Renal cortex interstitium (tissue), 11 donors: ENCODE data around the gene ZIC5. TPM values are rescaled to one million over a fixed set of nuclear protein-coding genes. Genes with fewer than 3 reads are reported as not detected.
"Not testable (repeated sequence)": the region's sequence is repeated elsewhere in the genome, so short reads cannot be mapped to it uniquely, and the experiment has no call there.

ENCODE experiments used
- DNase-seq, 11 donors: peaks; one replicate each; pipeline ENCODE4 v3.0.0-alpha.2; 2013; ENCODE audit warnings: low read depth in 9 of 11, low spot score in 4 of 11; ENCODE audit errors: extremely low read depth in 1 of 11
- polyA plus RNA-seq, 3 donors: library from polyadenylated mRNA; unstranded; fragments of 120-200 nt; gene quantifications; one replicate each; pipeline ENCODE4 v1.2.1, GENCODE V29; 2013; ENCODE audit not compliant: insufficient read length in 3 of 3

ZIC5 gene
- polyA plus RNA-seq, 3 donors, result 0.01 to 0.09 (median 0.05) TPM

GRCh38 chr13:99967869-99968520 is 3.6 kb downstream of the ZIC5 start:
- DNase-seq, result no peak

GRCh38 chr13:99967498-99967868 is 4.1 kb downstream of the ZIC5 start:
- DNase-seq, result no peak

GRCh38 chr13:99966064-99966805 is 5.3 kb downstream of the ZIC5 start:
- no peak for DNase-seq

GRCh38 chr13:99965329-99966000 is 6.1 kb downstream of the ZIC5 start:
- no peak for DNase-seq

- no peak for DNase-seq
These were observed 7.7 kb downstream of the ZIC5 start for GRCh38 chr13:99963816-99964339.

GRCh38 chr13:99962242-99962641 is 9.3 kb downstream of the ZIC5 start:
- no peak for DNase-seq

- no peak for DNase-seq
These were observed 9.9 kb downstream of the ZIC5 start for GRCh38 chr13:99961636-99962035.

- no peak for DNase-seq
These were observed 10.8 kb downstream of the ZIC5 start for GRCh38 chr13:99960663-99961311.

- DNase-seq, result no peak
These were observed 11.9 kb downstream of the ZIC5 start for GRCh38 chr13:99959540-99960230.

GRCh38 chr13:99959127-99959539 is 12.4 kb downstream of the ZIC5 start:
- DNase-seq, result no peak

- no peak for DNase-seq
These were observed 13.0 kb downstream of the ZIC5 start for GRCh38 chr13:99958406-99959126.

GRCh38 chr13:99956473-99957349 is 14.9 kb downstream of the ZIC5 start:
- DNase-seq, result no peak

- no peak for DNase-seq
These were observed 15.7 kb downstream of the ZIC5 start for GRCh38 chr13:99955747-99956472.

- no peak for DNase-seq
These were observed 16.3 kb downstream of the ZIC5 start for GRCh38 chr13:99955107-99955746.

- no peak for DNase-seq
These were observed 18.3 kb downstream of the ZIC5 start for GRCh38 chr13:99953138-99953755.

GRCh38 chr13:99951666-99952065 is 19.9 kb downstream of the ZIC5 start:
- not testable (repeated sequence) for DNase-seq
